ENCODE data around the gene ERO1B.

The ERO1B gene

DNA sequence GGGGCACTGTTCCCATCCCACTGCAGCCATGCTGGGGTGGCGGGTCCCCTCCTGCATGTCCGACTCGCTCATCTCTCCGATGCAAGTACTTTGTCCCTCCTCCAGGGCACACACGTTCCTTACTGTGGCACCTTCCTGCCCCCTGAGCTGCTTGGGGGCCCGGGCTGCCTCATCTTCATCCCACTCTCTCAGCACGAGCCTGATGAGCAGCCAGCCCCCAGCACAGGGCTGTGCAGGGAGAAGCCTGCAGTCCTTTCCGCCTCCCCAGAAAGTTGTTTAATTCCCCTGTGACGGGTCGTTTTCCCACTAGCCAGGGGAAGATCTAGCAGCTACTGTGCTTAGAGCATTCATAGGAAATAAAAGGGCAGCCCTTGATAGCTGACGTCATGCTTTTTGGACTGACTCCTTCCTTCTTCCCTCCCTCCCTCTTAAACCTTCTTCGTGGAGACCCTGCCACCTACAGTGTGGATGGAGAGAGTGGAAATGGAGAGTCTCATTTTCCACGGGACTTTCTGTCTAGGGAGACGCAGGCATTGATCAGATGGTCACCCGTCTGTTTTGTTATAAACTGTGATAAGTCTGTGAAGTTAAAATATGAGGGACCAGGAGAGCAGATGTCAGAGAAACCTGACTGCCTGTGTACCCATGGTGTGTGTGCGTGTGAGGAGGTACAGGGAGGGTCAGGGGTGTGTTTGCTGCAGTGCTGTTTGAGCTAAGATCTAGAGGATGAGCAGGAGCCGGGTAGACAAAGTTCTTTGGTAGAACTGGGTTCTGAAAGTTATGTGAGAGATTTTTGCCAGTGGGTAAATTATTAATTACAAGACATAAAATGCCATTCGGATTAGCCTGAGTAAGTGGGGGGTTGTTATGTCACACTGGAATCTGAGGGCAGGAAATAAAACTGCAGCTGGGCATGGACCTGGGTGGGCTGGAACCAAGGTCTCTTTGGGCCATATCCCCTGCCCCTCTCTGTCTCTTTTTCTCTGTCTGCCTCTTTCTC is 105.1 kb downstream of the ERO1B start:
- H3K4me1 ChIP-seq (ENCODE audit: insufficient read depth, low read length) = no peaks in the 10 kb centered on the region; the same call in 1 of the 2 replicates
- no peak overlapping the region for H3K27ac ChIP-seq (ENCODE audit: low read length)
- H3K4me3 ChIP-seq (ENCODE audit: low read length) = no peak overlapping the region
- H3K27me3 ChIP-seq (ENCODE audit: insufficient read depth, low read length) = no peaks in the 10 kb centered on the region
- no peak overlapping the region for H3K9ac ChIP-seq (ENCODE audit: low read depth, low read length)
- H3K36me3 ChIP-seq (ENCODE audit: insufficient read depth, low read depth, low read length) = peaks cover 7% of the 10 kb centered on the region; the same call in 1 of the 2 replicates
- H3K9me3 ChIP-seq (ENCODE audit: insufficient read depth, low read depth, low read length) = no peaks in the 10 kb centered on the region

DNA sequence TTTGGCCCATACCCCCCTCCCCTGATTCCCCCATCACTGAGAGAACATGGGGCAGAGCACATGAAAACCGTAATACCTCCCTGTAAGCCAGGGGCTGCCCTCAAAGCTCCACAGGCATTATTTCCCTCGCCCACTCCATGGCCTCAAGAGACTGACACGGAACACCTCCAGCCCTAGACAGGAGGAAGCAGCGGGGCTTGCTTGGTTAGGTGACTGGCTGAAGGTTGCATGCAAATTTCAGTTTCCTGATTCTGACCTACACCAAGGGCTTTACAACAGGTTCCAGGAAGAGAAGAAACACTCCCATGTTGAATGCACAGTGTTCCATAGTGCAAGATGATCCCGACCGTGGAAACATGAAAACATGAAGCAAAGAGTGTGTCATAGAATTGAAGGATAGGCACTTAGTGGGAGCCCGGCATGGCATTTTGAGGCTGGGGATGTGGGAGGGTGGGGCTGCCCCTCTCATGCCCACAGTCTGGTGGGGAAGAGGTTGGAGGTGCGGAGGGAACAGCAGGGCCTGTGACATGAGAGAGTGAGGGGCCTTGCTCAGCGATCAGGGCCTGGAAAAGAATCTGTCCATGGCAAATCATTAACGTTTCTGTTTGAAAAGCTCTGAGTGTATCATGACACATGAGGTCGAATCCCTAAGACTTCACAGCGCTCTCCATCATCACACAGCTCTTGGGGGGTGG is 106.0 kb downstream of the ERO1B start:
- H3K4me3 ChIP-seq (ENCODE audit: low read length) = no peak overlapping the region
- no peak overlapping the region for H3K9ac ChIP-seq (ENCODE audit: low read depth, low read length)
- no peaks in the 10 kb centered on the region; the same call in 1 of the 2 replicates for H3K4me1 ChIP-seq (ENCODE audit: insufficient read depth, low read length)
- no peaks in the 10 kb centered on the region for H3K9me3 ChIP-seq (ENCODE audit: insufficient read depth, low read depth, low read length)
- H3K27ac ChIP-seq (ENCODE audit: low read length) = no peak overlapping the region
- H3K27me3 ChIP-seq (ENCODE audit: insufficient read depth, low read length) = no peaks in the 10 kb centered on the region
- H3K36me3 ChIP-seq (ENCODE audit: insufficient read depth, low read depth, low read length) = no peaks in the 10 kb centered on the region

DNA sequence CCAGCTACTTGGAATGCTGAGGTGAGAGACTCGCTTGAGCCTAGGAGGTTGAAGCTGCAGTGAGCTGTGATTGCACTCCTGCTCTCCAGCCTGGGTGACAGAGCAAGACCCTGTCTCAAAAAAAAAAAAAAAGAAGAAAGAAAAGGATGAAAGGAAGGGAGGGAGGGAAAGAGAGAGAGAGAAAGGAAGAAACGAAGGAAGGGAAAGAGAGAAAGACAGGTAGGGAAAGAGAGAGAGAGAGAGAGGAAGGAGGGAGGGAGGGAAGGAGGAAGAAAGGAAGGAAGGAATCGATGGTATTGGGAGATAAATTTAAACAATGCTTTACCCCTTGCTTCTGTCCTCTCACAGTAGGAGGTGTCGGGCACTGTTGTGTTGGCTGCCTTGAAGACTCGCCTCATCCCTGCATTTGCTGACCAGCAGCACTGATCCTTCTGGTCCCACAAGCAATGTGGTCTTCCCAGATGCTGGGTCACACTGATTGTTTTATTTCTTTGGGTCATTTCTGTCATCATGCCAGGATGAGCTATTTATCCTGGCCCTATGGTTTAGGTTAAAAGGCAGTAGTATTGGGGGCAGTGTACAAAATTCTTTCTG is 108.5 kb downstream of the ERO1B start:
- Histone ChIP-seq H3K27ac (ENCODE audit: low read length) (no peak overlapping the region), H3K27me3 (ENCODE audit: insufficient read depth, low read length) (no peaks in the 10 kb centered on the region)

DNA sequence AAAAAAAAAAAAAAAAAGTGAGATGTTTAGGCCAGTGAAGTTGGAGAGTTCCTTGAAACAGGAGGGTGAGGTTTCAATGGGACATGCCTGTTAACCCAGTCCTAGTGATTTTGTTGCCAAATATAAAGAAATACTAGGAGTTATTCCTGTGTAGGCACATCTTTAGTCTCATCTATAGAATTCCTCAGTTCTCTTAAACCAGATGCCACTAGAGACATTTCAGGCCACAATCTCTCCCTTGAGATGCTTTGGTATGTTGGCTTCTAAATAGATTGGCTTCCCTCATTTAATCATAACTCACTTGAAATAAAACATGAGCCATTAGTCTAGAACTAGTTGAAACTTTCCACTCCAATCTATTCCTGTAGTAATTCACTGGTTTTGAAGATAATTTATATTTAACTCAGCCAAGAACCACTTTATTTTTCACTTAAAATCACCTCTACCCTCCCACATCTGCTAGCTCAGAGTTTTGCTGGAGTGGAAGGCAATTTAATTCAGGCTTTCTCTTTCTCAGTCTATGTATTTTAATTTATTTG is 109.6 kb downstream of the ERO1B start:
- no peaks in the 10 kb centered on the region; the same call in 1 of the 2 replicates for H3K4me1 ChIP-seq (ENCODE audit: insufficient read depth, low read length)
- no peak overlapping the region for H3K27ac ChIP-seq (ENCODE audit: low read length)
- H3K9me3 ChIP-seq (ENCODE audit: insufficient read depth, low read depth, low read length) = no peaks in the 10 kb centered on the region
- no peaks in the 10 kb centered on the region for H3K27me3 ChIP-seq (ENCODE audit: insufficient read depth, low read length)
- no peak overlapping the region for H3K9ac ChIP-seq (ENCODE audit: low read depth, low read length)
- no peak overlapping the region for H3K4me3 ChIP-seq (ENCODE audit: low read length)
- no peaks in the 10 kb centered on the region for H3K36me3 ChIP-seq (ENCODE audit: insufficient read depth, low read depth, low read length)

More for the DNA sequence above, 108.5 kb downstream of the ERO1B start:
- Histone ChIP-seq H3K4me1 (ENCODE audit: insufficient read depth, low read length) (no peaks in the 10 kb centered on the region; the same call in 1 of the 2 replicates), H3K4me3 (ENCODE audit: low read length) (no peak overlapping the region), H3K9ac (ENCODE audit: low read depth, low read length) (no peak overlapping the region), H3K9me3 (ENCODE audit: insufficient read depth, low read depth, low read length) (no peaks in the 10 kb centered on the region), H3K36me3 (ENCODE audit: insufficient read depth, low read depth, low read length) (no peaks in the 10 kb centered on the region)

DNA sequence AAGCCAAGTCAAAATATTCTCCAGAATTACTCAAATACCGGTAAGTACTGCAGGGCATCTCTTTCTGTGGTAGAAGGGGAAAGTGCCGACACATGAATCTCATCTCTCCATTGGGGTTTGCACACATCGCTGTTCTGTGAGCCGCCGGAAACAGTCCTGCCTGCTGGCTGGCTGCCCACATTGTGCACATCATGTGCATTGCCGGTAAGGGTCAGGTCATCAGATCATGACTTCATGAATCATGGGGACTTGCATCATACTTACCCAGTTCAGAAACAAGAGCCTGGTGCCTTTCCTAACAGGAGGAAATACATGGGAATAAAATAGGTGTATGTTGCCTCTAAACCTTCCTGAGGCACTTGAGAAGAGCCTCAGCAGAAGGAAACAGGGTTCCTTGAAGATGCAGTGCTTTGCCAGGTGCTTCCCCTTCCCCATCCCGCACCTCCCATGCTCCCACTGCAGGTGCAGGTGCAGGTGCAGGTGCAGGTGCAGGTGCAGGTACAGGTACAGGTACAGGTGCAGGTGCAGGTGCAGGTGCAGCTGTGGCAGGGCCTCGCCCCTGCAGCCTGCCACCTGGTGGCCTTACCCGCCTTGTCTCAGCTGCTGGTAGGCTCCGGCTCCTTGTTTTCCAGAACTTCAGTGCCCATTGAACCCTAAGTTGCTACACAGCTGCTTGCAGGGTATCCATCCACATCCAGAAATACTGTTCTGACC is 112.9 kb downstream of the ERO1B start:
- H3K36me3 ChIP-seq (ENCODE audit: insufficient read depth, low read depth, low read length) = no peaks in the 10 kb centered on the region
- no peaks in the 10 kb centered on the region for H3K27me3 ChIP-seq (ENCODE audit: insufficient read depth, low read length)
- no peaks in the 10 kb centered on the region; the same call in 1 of the 2 replicates for H3K4me1 ChIP-seq (ENCODE audit: insufficient read depth, low read length)
- no peak overlapping the region for H3K4me3 ChIP-seq (ENCODE audit: low read length)
- H3K27ac ChIP-seq (ENCODE audit: low read length) = no peak overlapping the region
- H3K9ac ChIP-seq (ENCODE audit: low read depth, low read length) = no peak overlapping the region
- H3K9me3 ChIP-seq (ENCODE audit: insufficient read depth, low read depth, low read length) = no peaks in the 10 kb centered on the region

DNA sequence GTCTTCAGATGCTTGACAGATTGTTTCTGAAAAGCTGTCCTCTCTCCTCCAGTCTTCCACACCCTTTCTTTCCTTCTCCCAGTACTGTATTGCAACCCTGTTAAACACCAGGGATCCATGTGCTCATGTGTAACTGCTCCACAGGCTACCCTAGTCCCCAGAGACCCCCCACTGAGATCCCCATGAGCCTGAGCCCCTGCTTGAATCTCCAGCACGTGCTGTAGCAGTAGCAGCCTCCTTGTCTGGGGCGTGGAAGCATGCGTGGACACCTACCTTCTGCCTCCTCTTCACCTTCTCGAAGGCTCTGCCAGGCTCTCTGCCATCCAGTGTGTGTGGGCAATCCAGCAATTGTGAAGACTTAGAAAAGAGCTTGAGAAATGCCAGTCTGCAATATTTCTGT is 114.2 kb downstream of the ERO1B start:
- Histone ChIP-seq H3K27ac (ENCODE audit: low read length) (no peak overlapping the region), H3K4me1 (ENCODE audit: insufficient read depth, low read length) (no peaks in the 10 kb centered on the region), H3K9me3 (ENCODE audit: insufficient read depth, low read depth, low read length) (no peaks in the 10 kb centered on the region), H3K27me3 (ENCODE audit: insufficient read depth, low read length) (no peaks in the 10 kb centered on the region), H3K4me3 (ENCODE audit: low read length) (no peak overlapping the region), H3K36me3 (ENCODE audit: insufficient read depth, low read depth, low read length) (no peaks in the 10 kb centered on the region), H3K9ac (ENCODE audit: low read depth, low read length) (no peak overlapping the region)

DNA sequence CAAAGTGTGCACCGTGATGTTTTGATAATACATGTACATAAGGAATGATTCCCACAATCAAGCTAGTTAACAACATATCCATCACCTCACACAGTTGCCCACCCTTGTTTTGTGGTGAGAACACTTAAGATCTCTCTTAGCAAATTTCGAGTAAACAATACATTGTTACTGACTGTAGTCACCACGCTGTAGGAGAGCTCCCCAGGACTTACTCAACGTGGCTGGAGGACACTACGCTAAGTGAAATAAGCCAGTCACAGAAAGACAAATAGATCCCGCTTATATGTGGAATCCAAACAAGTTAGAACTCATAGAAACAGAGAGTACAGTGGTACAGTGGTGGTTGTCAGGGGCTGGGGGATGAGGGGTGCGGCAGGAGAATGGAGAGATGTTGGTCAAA is 114.6 kb downstream of the ERO1B start:
- no peak overlapping the region for H3K4me3 ChIP-seq (ENCODE audit: low read length)
- no peak overlapping the region for H3K9ac ChIP-seq (ENCODE audit: low read depth, low read length)
- no peaks in the 10 kb centered on the region for H3K36me3 ChIP-seq (ENCODE audit: insufficient read depth, low read depth, low read length)
- no peaks in the 10 kb centered on the region for H3K4me1 ChIP-seq (ENCODE audit: insufficient read depth, low read length)
- H3K27me3 ChIP-seq (ENCODE audit: insufficient read depth, low read length) = no peaks in the 10 kb centered on the region
- peaks cover 2% of the 10 kb centered on the region; the same call in 1 of the 2 replicates for H3K9me3 ChIP-seq (ENCODE audit: insufficient read depth, low read depth, low read length)
- no peak overlapping the region for H3K27ac ChIP-seq (ENCODE audit: low read length)

DNA sequence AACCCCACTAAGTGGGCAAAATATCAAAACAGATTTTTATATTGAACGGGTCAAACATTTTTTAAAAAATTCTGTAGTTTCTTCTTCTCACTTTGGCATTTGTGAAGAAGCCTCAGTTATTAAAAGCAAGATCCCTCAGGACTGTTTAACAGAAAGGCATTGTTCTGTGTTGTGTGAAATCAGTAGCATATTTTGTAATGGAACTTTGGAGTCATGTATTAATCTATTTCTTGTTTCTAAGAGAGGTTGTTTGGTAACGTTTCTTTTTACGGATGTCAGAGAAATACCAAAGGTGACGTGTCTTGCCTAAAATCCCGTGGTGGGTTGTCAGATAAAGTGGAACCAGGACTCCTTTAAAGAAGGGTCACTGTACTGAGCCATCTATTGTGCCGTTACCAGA is 115.7 kb downstream of the ERO1B start:
- Histone ChIP-seq H3K9me3 (ENCODE audit: insufficient read depth, low read depth, low read length) (peaks cover 13% of the 10 kb centered on the region), H3K9ac (ENCODE audit: low read depth, low read length) (no peak overlapping the region)

More for the DNA sequence above, 115.7 kb downstream of the ERO1B start:
- Histone ChIP-seq H3K36me3 (ENCODE audit: insufficient read depth, low read depth, low read length) (no peaks in the 10 kb centered on the region), H3K4me1 (ENCODE audit: insufficient read depth, low read length) (no peaks in the 10 kb centered on the region), H3K27ac (ENCODE audit: low read length) (no peak overlapping the region), H3K4me3 (ENCODE audit: low read length) (no peak overlapping the region), H3K27me3 (ENCODE audit: insufficient read depth, low read length) (no peaks in the 10 kb centered on the region)
